Measurements from ENCODE around the gene ALDH3A1. TPM values are rescaled to one million over a fixed set of nuclear protein-coding genes. Genes with fewer than 3 reads are reported as not detected.

Gene ALDH3A1
- total RNA-seq, 1 experiment from 2014 or later = 0.39 TPM

DNA sequence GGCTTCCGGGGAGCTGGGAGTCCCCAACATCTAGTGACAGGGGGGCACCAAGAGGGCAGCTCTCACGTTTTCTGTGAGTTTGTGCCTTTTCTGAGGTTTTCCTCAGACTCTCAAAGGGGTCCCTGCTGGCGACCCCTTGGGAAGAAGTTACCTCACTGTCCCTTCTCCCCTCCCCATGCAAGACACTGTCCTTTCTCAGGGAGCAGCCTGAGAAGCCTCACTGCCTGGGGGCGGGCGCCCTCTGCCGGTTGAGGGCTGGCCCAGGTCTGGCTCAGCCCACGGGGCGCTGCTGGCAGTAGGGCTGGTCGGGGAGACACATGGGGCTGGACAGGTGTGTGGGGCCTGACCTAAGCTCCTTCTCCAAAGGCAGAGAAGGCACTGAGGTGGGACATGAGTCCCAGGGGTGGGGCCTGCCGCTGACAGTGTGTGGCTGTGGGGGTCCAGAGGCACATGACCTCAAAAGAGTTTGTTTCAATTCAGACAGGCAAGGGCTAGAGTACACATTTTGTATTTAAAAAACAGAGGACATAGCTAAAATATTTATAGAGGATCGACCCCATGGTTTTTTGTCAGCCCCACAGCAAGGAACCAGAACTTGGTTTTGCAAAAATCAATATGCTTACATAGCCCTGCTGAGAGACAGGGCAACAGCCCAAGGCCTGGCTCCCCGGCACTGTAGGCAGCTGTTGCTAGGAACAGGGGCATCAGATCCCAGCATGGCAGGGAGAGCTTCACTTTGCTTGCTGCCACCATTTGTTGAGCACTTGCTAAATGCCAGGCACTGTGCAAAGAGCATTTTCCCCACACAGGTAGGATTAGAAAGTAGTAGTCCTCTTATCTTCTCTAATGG lies 18.5 kb upstream of the ALDH3A1 start:
- H3K23ac ChIP-seq (ENCODE audit: insufficient read length, low read depth, low read length) = no peak overlapping the region
- H3K27ac Mint-ChIP-seq = no peak overlapping the region
- H3K4me1 Mint-ChIP-seq = peaks cover 7 to 11% of the 10 kb centered on the region in 2 experiments
- no peak overlapping the region for H3K4me2 ChIP-seq (ENCODE audit: insufficient read depth, insufficient read length, low read length)
- no peaks in the 10 kb centered on the region for H3K4me1 ChIP-seq (ENCODE audit: insufficient read depth, low read length)
- no peak overlapping the region for H2BK15ac ChIP-seq (ENCODE audit: low read depth, low read length)
- no peak overlapping the region for H3K9ac ChIP-seq (ENCODE audit: extremely low read depth, insufficient read length, low read length)
- no peak overlapping the region for H3K18ac ChIP-seq (ENCODE audit: insufficient read length, low read depth, low read length)
- no peaks in the 10 kb centered on the region for H3K27me3 ChIP-seq (ENCODE audit: insufficient read depth, low read length)
- no peak overlapping the region for H2AFZ ChIP-seq (ENCODE audit: low read length)
- H2BK20ac ChIP-seq (ENCODE audit: low read depth, low read length, poor library complexity, severe bottlenecking) = no peak overlapping the region
- H3K23me2 ChIP-seq (ENCODE audit: insufficient read length, low read depth, low read length, poor library complexity, severe bottlenecking) = no peaks in the 10 kb centered on the region
- H3K27ac ChIP-seq (ENCODE audit: insufficient read length, low read depth, low read length) = no peak overlapping the region
- no peaks in the 10 kb centered on the region for H3K79me1 ChIP-seq (ENCODE audit: insufficient read depth, low read depth, low read length, poor library complexity, severe bottlenecking)
- no peaks in the 10 kb centered on the region; the same call in 1 of the 2 replicates for H3K79me2 ChIP-seq (ENCODE audit: insufficient read depth, low read length)
- H3K9me3 Mint-ChIP-seq = no peaks in the 10 kb centered on the region
- H3K4me3 Mint-ChIP-seq = no peak overlapping the region
- no peak overlapping the region for H4K5ac ChIP-seq (ENCODE audit: insufficient read length, low read depth, low read length)
- no peak overlapping the region for H4K91ac ChIP-seq (ENCODE audit: insufficient read length, low read depth, low read length)
- no peaks in the 10 kb centered on the region for H4K20me1 ChIP-seq (ENCODE audit: control insufficient read depth, insufficient read depth, insufficient read length)
- no peak overlapping the region for H2BK12ac ChIP-seq (ENCODE audit: insufficient read length, low read depth, low read length)
- no peak overlapping the region for H2BK5ac ChIP-seq (ENCODE audit: insufficient read length, low read length)
- no peak overlapping the region for H4K8ac ChIP-seq (replicated peaks; ENCODE audit: insufficient read length, low read depth, low read length)
- no peak overlapping the region for H2AK5ac ChIP-seq (ENCODE audit: insufficient read length, low read length)
- H3K27me3 Mint-ChIP-seq (ENCODE audit: low read depth) = peaks cover 7% of the 10 kb centered on the region
- no peak overlapping the region for H3T11ph ChIP-seq (ENCODE audit: low read length)
- no peak overlapping the region for H3K56ac ChIP-seq (ENCODE audit: insufficient read length, low read depth, low read length)
- peak; percentile 92 for DNase-seq
- no peak overlapping the region for H2BK120ac ChIP-seq (ENCODE audit: low read depth, low read length, poor library complexity, severe bottlenecking)
- H3K36me3 Mint-ChIP-seq (ENCODE audit: insufficient read depth in 1 of 3, low read depth in 3 of 3) = no peaks in the 10 kb centered on the region
- H3K14ac ChIP-seq (ENCODE audit: insufficient read depth, low read length) = no peak overlapping the region
- H3K4ac ChIP-seq (ENCODE audit: low read depth, low read length) = no peak overlapping the region
- TF ChIP-seq, protein P1, sequence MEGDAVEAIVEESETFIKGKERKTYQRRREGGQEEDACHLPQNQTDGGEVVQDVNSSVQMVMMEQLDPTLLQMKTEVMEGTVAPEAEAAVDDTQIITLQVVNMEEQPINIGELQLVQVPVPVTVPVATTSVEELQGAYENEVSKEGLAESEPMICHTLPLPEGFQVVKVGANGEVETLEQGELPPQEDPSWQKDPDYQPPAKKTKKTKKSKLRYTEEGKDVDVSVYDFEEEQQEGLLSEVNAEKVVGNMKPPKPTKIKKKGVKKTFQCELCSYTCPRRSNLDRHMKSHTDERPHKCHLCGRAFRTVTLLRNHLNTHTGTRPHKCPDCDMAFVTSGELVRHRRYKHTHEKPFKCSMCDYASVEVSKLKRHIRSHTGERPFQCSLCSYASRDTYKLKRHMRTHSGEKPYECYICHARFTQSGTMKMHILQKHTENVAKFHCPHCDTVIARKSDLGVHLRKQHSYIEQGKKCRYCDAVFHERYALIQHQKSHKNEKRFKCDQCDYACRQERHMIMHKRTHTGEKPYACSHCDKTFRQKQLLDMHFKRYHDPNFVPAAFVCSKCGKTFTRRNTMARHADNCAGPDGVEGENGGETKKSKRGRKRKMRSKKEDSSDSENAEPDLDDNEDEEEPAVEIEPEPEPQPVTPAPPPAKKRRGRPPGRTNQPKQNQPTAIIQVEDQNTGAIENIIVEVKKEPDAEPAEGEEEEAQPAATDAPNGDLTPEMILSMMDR (conservative IDR thresholded peaks at IDR 0.05) = peak; percentile 97
- no peaks in the 10 kb centered on the region for H3K9me3 ChIP-seq (ENCODE audit: control insufficient read depth, low read depth, low read length)
- WGBS (ENCODE audit: extremely low coverage, insufficient read length, low lambda C conversion rate) = no CpG with 5 or more reads among the region's 12 CpGs
